NCI-H1417 treated with DMSO at 0.1 percent for 48 hours (cell line): ENCODE data around the gene CISD2.
"Not testable (repeated sequence)": the region's sequence is repeated elsewhere in the genome, so short reads cannot be mapped to it uniquely, and the experiment has no call there.

Experiments
- DNase-seq: peaks from one replicate; lab custom pipeline; 2025; lab: John Stamatoyannopoulos, UW

Gene CISD2

GRCh38 chr4:102919697-102920096 lies 50.9 kb downstream of the CISD2 start:
- DNase-seq = not testable (repeated sequence)

GRCh38 chr4:102935716-102936115 lies 66.9 kb downstream of the CISD2 start:
- no peak for DNase-seq

GRCh38 chr4:102938063-102938462 lies 69.3 kb downstream of the CISD2 start:
- DNase-seq = not testable (repeated sequence)
